Testis (tissue), 2 donors: ENCODE measurements around the gene NPAT.

Experiments used
- CTCF ChIP-seq, 3 experiments: fragments of 450-650 bp in 2 of 3; fragments of 200-600 bp in 1 of 3; sonication (generic) in 1 of 3; IDR thresholded peaks; one replicate each; pipeline ENCODE4 v1.5.1; 2016 to 2019; ENCODE audit warnings: antibody characterized with exemption in 3 of 3, mild to moderate bottlenecking in 2 of 3, moderate library complexity in 1 of 3
- POLR2A ChIP-seq: fragments of 450-650 bp; IDR thresholded peaks from one replicate; pipeline ENCODE4 v1.6.1; 2017; ENCODE audit warnings: antibody characterized with exemption, mild to moderate bottlenecking, moderate library complexity

- no peak for TF ChIP-seq CTCF (IDR thresholded peaks at IDR 0.05)
- TF ChIP-seq POLR2A = no peak
These were observed 12.8 kb upstream of the NPAT start for GRCh38 chr11:108235192-108235591.
